ENCODE results near the gene GNG4.

DNA sequence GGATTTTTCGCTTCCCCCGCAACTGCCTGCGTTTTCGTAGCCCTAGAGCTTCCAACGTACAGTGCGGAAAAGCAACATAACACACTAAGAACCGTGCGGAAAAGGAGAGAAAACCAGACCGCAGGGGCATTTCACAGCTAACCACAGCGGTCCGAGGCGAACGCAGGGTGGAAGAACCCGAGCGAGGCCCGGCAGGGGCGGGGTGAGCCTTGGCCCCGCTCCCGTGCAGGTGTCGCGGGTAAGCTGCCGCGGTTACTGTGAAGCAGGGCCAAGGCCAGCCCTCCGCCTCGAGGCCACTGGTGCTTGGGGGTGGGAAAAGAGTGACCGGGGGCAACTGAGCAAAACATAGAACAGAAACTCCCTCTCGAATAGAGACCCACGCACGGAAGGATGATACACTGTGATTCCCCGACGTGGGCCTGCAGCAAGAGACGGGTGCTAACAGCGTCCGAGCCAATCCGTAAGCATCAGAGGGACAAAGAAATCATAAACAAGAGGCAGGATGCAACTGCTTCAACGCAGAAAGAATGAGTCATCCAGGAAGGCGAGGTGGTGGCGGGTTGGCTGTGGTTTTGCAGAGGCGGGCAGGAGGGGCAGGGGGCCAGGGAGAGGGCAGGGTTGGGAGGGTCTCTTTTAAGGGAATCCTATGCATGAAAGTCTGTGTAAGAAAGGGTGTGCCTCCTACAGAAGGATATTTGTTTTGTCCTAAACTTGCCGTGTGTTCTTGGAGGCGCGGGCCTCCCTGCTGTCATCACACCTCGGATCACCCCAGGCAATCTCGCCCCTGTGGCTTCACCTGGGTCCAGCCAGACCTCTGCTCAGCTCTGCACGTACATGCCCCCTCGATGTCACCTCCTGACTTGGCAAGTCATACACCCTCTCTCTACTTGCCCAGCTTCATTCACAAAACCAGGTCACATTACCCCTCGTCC, 7.3 kb downstream of the GNG4 start:
- TF ChIP-seq LEF1 (IDR thresholded peaks at IDR 0.05) (no peak), U2AF2 (optimal IDR thresholded peaks at IDR 0.05; ENCODE audit: low read depth, low read length) (no peak), SP1 (CRISPR knock-in tag; IDR thresholded peaks at IDR 0.05) (no peak), ZBTB1 (CRISPR knock-in tag; IDR thresholded peaks at IDR 0.05; ENCODE audit: borderline replicate concordance, low read depth) (no peak), CBX1 (IDR thresholded peaks at IDR 0.05; ENCODE audit: low read depth) (no peak), HDGF (IDR thresholded peaks at IDR 0.05) (no peak), SRSF9 (IDR thresholded peaks at IDR 0.05; ENCODE audit: borderline replicate concordance, low read depth, low read length) (no peak)
- TF ChIP-seq, protein P1, sequence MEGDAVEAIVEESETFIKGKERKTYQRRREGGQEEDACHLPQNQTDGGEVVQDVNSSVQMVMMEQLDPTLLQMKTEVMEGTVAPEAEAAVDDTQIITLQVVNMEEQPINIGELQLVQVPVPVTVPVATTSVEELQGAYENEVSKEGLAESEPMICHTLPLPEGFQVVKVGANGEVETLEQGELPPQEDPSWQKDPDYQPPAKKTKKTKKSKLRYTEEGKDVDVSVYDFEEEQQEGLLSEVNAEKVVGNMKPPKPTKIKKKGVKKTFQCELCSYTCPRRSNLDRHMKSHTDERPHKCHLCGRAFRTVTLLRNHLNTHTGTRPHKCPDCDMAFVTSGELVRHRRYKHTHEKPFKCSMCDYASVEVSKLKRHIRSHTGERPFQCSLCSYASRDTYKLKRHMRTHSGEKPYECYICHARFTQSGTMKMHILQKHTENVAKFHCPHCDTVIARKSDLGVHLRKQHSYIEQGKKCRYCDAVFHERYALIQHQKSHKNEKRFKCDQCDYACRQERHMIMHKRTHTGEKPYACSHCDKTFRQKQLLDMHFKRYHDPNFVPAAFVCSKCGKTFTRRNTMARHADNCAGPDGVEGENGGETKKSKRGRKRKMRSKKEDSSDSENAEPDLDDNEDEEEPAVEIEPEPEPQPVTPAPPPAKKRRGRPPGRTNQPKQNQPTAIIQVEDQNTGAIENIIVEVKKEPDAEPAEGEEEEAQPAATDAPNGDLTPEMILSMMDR (IDR thresholded peaks at IDR 0.05 in 2 of 3, conservative IDR thresholded peaks at IDR 0.05 in 1 of 3; ENCODE audit: insufficient read depth in 2 of 3, low read depth in 1 of 3, low read length in 3 of 3): no peak

All from K562 (cell line).